ENCODE results near the gene JDP2.

DNA sequence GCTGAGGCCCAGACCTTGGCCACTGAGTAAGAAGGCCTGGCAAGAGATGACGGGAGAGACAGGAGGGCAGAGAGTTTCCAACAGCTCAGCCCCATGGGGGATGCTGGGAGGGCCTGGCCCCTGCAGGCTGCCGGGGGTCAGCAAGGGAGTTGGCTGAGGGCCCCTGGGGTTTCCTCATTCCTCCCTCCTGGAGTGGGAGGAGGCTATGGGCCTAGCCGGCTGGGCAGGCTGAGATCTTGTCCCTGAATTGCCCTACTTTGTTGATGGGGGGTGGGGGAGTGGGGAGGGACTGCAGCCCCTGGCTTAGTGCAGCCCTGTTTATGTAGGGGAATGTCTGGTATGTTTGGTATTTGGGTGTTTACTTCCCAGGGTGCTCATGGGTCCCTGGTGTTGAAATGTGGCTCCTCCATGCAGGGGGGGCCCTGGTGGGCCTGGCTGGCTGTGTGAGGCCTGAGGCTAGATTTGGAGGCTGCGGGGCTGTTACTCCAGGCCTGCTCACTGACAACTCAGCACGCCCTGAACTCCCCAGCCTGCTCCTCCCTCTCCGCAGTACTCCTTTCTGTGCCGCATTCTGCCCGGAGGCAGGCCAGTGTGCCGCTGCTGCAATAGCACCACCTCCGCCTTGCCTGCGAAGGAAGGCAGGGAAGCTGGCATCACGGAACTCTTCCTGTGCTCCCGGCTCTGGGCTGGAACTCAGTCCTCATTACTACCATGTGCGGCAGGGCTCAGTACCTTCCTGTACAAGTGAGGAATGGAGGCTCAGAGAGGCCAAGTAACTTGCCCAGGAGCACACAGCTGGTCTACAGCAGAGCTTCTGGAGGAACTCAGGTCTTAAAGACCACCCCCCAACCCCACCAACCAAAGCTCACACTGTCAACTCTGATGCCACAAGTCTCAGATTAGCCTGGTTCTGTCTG lies 25.3 kb downstream of the JDP2 start:
- TF ChIP-seq, protein P1, sequence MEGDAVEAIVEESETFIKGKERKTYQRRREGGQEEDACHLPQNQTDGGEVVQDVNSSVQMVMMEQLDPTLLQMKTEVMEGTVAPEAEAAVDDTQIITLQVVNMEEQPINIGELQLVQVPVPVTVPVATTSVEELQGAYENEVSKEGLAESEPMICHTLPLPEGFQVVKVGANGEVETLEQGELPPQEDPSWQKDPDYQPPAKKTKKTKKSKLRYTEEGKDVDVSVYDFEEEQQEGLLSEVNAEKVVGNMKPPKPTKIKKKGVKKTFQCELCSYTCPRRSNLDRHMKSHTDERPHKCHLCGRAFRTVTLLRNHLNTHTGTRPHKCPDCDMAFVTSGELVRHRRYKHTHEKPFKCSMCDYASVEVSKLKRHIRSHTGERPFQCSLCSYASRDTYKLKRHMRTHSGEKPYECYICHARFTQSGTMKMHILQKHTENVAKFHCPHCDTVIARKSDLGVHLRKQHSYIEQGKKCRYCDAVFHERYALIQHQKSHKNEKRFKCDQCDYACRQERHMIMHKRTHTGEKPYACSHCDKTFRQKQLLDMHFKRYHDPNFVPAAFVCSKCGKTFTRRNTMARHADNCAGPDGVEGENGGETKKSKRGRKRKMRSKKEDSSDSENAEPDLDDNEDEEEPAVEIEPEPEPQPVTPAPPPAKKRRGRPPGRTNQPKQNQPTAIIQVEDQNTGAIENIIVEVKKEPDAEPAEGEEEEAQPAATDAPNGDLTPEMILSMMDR (conservative IDR thresholded peaks at IDR 0.05; ENCODE audit: low read depth, low read length), result no peak
- no peak for TF ChIP-seq EZH2 (IDR thresholded peaks at IDR 0.05; ENCODE audit: borderline replicate concordance, low read depth, low read length, poor library complexity, severe bottlenecking)
